ENCODE data around the gene PAX6. TPM values are rescaled to one million over a fixed set of nuclear protein-coding genes. Genes with fewer than 3 reads are reported as not detected.

Gene PAX6
- total RNA-seq, 2 donors from 2014 or later, result 5.4 to 6.8 TPM

DNA sequence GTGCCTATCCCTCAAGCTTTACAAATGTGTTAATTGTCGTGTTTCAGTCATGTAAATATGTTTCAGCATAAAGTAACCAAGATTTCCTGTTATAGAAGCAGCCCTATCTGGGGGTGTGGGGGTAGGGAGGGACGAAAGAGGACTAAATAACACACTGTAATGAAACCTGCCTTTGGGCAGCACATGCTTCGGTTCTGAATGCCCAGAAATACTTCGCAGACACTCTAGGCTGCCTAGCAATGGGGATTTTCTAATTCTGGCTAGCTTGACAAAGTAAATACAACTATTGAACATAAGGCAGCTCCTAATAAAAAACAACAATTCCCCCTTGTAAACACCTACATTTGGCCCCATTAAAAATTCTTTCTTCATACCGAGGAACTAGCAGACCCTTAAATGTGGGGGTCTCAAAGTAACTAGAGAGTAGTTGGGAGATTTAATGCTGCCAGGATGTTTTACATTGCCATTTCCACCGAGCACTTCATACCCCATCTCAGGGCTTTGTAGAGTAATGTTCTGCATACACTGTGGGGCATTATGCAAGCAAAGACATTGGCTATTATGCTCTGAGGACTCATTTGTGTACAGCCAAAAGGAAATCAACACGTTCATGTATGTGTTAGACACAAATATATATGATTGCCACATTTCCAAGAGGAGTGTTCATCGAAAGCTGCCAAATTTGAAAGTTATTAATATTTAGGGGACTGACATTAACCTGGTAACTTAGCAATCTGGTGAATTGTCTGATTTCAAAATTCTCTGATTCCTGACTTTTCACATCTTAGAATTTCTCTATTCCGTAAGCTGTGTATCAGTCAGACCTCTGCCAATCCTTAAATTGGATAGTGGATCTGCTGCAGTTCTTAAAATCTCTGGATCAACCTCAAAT, 42.1 kb downstream of the PAX6 start:
- no peak overlapping the region for H3K9ac ChIP-seq (ENCODE audit: extremely low read depth, low read length, poor library complexity, severe bottlenecking)
- Mint-ChIP-seq H3K9me3 (no peaks in the 10 kb centered on the region), H3K4me3 (no peak overlapping the region), H3K27ac (no peak overlapping the region), H3K4me1 (peaks cover 13% of the 10 kb centered on the region), H3K27me3 (ENCODE audit: insufficient read depth) (no peaks in the 10 kb centered on the region), H3K36me3 (ENCODE audit: low read depth) (no peaks in the 10 kb centered on the region)
- 0 to 72% methylated on average over 1 to 9 of the region's 9 CpGs for WGBS, 2 experiments (ENCODE audit: insufficient coverage in 1 of 2, insufficient read length in 1 of 2)
- no peak overlapping the region for H3K27ac ChIP-seq (ENCODE audit: low read depth, low read length)
- no peak overlapping the region for H3K4me3 ChIP-seq (ENCODE audit: low read length)
- H3K36me3 ChIP-seq (ENCODE audit: control insufficient read depth, insufficient read depth, low read length), result no peaks in the 10 kb centered on the region
- H3K9me3 ChIP-seq (ENCODE audit: control insufficient read depth, low read length), result no peaks in the 10 kb centered on the region
- H3K27me3 ChIP-seq (ENCODE audit: control insufficient read depth, insufficient read depth, low read length, poor library complexity, severe bottlenecking), result no peaks in the 10 kb centered on the region
- no peaks in the 10 kb centered on the region for H3K4me1 ChIP-seq (ENCODE audit: control insufficient read depth, insufficient read depth, low read length)
- TF ChIP-seq, protein P1, sequence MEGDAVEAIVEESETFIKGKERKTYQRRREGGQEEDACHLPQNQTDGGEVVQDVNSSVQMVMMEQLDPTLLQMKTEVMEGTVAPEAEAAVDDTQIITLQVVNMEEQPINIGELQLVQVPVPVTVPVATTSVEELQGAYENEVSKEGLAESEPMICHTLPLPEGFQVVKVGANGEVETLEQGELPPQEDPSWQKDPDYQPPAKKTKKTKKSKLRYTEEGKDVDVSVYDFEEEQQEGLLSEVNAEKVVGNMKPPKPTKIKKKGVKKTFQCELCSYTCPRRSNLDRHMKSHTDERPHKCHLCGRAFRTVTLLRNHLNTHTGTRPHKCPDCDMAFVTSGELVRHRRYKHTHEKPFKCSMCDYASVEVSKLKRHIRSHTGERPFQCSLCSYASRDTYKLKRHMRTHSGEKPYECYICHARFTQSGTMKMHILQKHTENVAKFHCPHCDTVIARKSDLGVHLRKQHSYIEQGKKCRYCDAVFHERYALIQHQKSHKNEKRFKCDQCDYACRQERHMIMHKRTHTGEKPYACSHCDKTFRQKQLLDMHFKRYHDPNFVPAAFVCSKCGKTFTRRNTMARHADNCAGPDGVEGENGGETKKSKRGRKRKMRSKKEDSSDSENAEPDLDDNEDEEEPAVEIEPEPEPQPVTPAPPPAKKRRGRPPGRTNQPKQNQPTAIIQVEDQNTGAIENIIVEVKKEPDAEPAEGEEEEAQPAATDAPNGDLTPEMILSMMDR (conservative IDR thresholded peaks at IDR 0.05), result no peak
- DNase-seq, result no peak

DNA sequence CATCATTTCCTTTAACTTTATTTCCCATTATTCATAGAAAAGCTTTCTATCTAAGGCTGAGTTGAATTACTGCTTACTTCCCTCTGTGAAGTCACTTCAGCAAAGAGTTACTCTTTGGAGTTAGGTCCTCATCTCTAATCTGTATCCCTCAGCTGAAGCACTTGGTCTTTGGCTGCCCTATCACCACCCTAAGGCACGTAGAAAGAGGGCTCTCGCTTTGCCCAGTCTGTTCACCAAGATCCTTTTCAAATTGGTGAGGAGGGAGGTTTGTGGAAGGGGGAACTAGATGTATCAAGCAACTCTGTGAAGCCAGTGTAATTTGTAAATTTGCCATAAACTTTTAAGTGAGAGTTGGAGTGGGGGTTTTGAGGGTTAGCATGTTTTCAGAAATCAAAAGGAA, 43.4 kb downstream of the PAX6 start:
- 83% methylated on average over 2 of the region's 2 CpGs; no CpG with 5 or more reads in 1 of the 2 experiments for WGBS, 2 experiments (ENCODE audit: insufficient coverage in 1 of 2, insufficient read length in 1 of 2)
- TF ChIP-seq, protein P1 (conservative IDR thresholded peaks at IDR 0.05), result no peak
- Mint-ChIP-seq H3K4me3 (no peak overlapping the region), H3K9me3 (no peaks in the 10 kb centered on the region), H3K27ac (no peak overlapping the region), H3K36me3 (ENCODE audit: low read depth) (no peaks in the 10 kb centered on the region), H3K27me3 (ENCODE audit: insufficient read depth) (no peaks in the 10 kb centered on the region), H3K4me1 (peaks cover 14% of the 10 kb centered on the region)
- Histone ChIP-seq H3K4me1 (ENCODE audit: control insufficient read depth, insufficient read depth, low read length) (no peaks in the 10 kb centered on the region), H3K9ac (ENCODE audit: extremely low read depth, low read length, poor library complexity, severe bottlenecking) (no peak overlapping the region), H3K4me3 (ENCODE audit: low read length) (no peak overlapping the region), H3K9me3 (ENCODE audit: control insufficient read depth, low read length) (no peaks in the 10 kb centered on the region), H3K36me3 (ENCODE audit: control insufficient read depth, insufficient read depth, low read length) (no peaks in the 10 kb centered on the region), H3K27ac (ENCODE audit: low read depth, low read length) (no peak overlapping the region), H3K27me3 (ENCODE audit: control insufficient read depth, insufficient read depth, low read length, poor library complexity, severe bottlenecking) (no peaks in the 10 kb centered on the region)
- no peak for DNase-seq

GRCh38 chr11:31767066-31767465, 44.1 kb downstream of the PAX6 start:
- Histone ChIP-seq H3K36me3 (ENCODE audit: control insufficient read depth, insufficient read depth, low read length) (no peaks in the 10 kb centered on the region), H3K9me3 (ENCODE audit: control insufficient read depth, low read length) (no peaks in the 10 kb centered on the region), H3K27ac (ENCODE audit: low read depth, low read length) (no peak overlapping the region), H3K4me3 (ENCODE audit: low read length) (no peak overlapping the region), H3K4me1 (ENCODE audit: control insufficient read depth, insufficient read depth, low read length) (no peaks in the 10 kb centered on the region), H3K9ac (ENCODE audit: extremely low read depth, low read length, poor library complexity, severe bottlenecking) (no peak overlapping the region), H3K27me3 (ENCODE audit: control insufficient read depth, insufficient read depth, low read length, poor library complexity, severe bottlenecking) (no peaks in the 10 kb centered on the region)
- TF ChIP-seq, protein P1 (conservative IDR thresholded peaks at IDR 0.05), result no peak
- DNase-seq, result no peak
- 95 to 100% methylated on average over 1 to 3 of the region's 3 CpGs for WGBS, 2 experiments (ENCODE audit: insufficient coverage in 1 of 2, insufficient read length in 1 of 2)
- Mint-ChIP-seq H3K9me3 (no peaks in the 10 kb centered on the region), H3K27me3 (ENCODE audit: insufficient read depth) (no peaks in the 10 kb centered on the region), H3K4me3 (no peak overlapping the region), H3K4me1 (peaks cover 8% of the 10 kb centered on the region), H3K27ac (no peak overlapping the region), H3K36me3 (ENCODE audit: low read depth) (no peaks in the 10 kb centered on the region)

All from endodermal cell (in vitro differentiated cells).